ENCODE data around the gene IL34.

The IL34 gene

DNA sequence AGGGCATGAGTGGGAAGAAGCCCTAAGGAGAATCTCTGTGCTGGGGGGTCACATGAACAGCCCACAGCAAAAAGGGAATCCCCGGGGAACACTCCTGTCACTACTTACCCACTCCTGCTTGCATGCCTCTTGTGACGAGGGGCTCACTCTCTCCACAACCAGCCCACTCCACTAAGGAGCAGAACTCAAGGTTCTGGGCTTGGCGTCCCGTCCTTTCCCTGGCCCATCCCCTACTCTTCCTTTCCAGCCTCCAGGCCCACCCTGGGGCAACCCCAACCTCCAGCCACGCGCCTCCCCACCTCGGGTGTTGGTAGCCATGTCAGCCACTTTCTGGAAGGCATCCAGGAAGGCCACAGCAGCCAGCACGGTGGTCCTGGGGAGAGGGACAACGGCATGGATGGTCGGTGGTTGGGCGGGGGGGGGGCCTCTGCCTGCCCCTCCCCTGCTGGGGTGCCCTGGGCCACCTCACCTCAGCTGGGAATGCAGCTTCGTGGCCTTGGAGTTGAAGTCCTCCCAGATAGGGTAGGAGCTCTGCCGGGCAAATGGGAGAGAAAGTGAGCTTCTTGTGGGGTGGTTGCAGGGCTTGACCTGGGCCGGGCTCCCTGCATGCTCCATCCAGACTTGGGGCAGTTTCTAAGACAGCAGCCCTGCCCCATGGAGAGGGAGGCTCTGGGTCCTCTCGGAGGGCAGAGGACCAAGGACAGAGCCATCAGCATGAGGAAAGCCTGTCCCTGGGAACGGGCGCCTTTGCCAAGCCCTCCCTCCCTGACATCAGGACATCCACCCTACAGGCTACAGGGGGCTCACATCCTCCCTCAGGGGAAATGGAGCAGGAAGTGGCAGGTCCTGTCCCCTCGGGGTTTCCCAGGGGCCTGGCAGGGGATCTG lies 34.4 kb downstream of the IL34 start:
- WGBS = 87% methylated on average over 18 of the region's 18 CpGs
- Histone ChIP-seq H3K14ac (ENCODE audit: low read length in 2 of 2) (peak overlapping the region in 1 of 2 experiments; percentile 91), H2BK15ac (ENCODE audit: low read depth, poor library complexity, severe bottlenecking) (no peak overlapping the region), H3K9ac (ENCODE audit: low read length) (peak overlapping the region; percentile 24), H3K79me1 (replicated peaks; ENCODE audit: low read length, poor library complexity, severe bottlenecking) (peaks cover 51% of the 10 kb centered on the region), H3K27ac (ENCODE audit: low read length, poor library complexity, severe bottlenecking) (no peak overlapping the region), H3K4me3 (ENCODE audit: insufficient read depth in 1 of 2, low read depth in 1 of 2, low read length in 2 of 2) (no peak overlapping the region), H4K8ac (ENCODE audit: low read length) (no peak overlapping the region), H2AFZ (ENCODE audit: low read depth, low read length) (no peak overlapping the region), H3K4me1 (ENCODE audit: control insufficient read depth, insufficient read depth, low read depth, low read length) (peaks cover 45% of the 10 kb centered on the region), H2BK120ac (ENCODE audit: low read depth, low read length) (no peak overlapping the region), H2AK5ac (ENCODE audit: low read length, severe bottlenecking) (peak overlapping the region; percentile 19), H3K9me3 (ENCODE audit: control insufficient read depth, low read length) (no peaks in the 10 kb centered on the region), H3K23ac (ENCODE audit: low read length in 2 of 2) (peak overlapping the region in 1 of 2 experiments; percentile 46), H4K91ac (ENCODE audit: low read length) (peak overlapping the region; percentile 43), H3K18ac (ENCODE audit: low read depth in 1 of 2, low read length in 2 of 2) (peak overlapping the region; percentile 3 to 42), H2BK5ac (ENCODE audit: low read depth, low read length, poor library complexity, severe bottlenecking) (no peak overlapping the region), H3K27me3 (ENCODE audit: control insufficient read depth in 1 of 2, insufficient read depth in 1 of 2, low read length in 2 of 2) (no peaks in the 10 kb centered on the region), H2BK12ac (ENCODE audit: low read length in 2 of 2) (peak overlapping the region in 1 of 2 experiments; percentile 88), H3K4me2 (ENCODE audit: low read length, poor library complexity, severe bottlenecking) (no peak overlapping the region), H3K36me3 (ENCODE audit: control insufficient read depth in 1 of 2, insufficient read depth in 2 of 2, low read depth in 1 of 2, low read length in 2 of 2) (peaks cover 48 to 62% of the 10 kb centered on the region in 2 experiments), H3K4ac (ENCODE audit: low read depth in 1 of 2, low read length in 2 of 2) (peak overlapping the region in 1 of 2 experiments; percentile 40)
- DNase-seq = peak; percentile 24

DNA sequence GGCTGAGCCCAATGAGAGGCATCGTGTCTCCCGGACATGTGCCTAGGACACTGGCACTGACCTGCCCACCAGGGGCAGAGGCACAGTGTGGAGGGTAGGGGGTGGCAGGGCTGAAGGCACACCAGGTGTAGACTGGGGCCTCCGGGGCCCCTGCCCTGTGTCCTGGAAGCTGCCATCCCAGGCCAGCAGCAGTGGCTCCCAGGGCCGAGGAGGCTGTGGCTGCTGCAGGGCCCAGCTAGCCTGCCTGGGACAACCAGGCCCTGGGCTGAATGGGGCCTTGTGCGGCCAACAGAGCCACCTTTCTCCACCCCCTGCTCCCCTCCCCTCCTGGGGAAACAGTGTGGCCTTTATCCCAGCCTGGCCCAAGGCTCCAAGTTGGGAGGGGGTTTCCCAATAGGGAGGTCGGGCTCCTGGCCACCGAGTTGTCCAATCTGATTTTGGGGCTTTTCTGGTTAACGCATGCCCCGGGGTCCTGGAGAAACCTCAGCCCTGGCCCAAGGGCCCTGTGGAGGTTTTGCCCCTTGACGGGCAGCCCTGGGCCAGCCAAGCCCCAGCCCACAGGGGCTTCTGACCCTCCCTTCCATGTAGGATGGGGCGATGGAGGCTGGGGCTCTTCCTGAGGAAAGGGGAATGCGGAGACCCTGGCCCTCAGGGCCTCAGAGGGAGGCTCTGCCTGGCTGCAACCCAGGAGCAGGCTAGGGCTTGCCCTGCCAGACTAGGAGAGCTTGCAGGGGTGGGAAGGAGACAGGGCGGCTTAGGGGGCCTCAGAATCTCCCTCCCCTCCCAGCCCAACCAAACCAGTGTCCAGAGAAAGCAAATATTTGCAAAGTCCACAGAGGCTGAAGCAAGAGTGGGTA lies 35.3 kb downstream of the IL34 start:
- no peak overlapping the region for H3K27ac ChIP-seq (ENCODE audit: low read length, poor library complexity, severe bottlenecking)
- peak overlapping the region; percentile 18 to 88 for H2BK12ac ChIP-seq (ENCODE audit: low read length in 2 of 2)
- no peak overlapping the region for H3K4ac ChIP-seq (ENCODE audit: low read depth in 1 of 2, low read length in 2 of 2)
- H3K14ac ChIP-seq (ENCODE audit: low read length in 2 of 2) = peak overlapping the region in 1 of 2 experiments; percentile 91
- H2AK5ac ChIP-seq (ENCODE audit: low read length, severe bottlenecking) = peak overlapping the region; percentile 35
- peak overlapping the region; percentile 48 for H3K9ac ChIP-seq (ENCODE audit: low read length)
- WGBS = 92% methylated on average over 10 of the region's 13 CpGs
- no peak overlapping the region for H3K4me2 ChIP-seq (ENCODE audit: low read length, poor library complexity, severe bottlenecking)
- H2BK120ac ChIP-seq (ENCODE audit: low read depth, low read length) = no peak overlapping the region
- peak overlapping the region; percentile 56 to 80 for H3K18ac ChIP-seq (ENCODE audit: low read depth in 1 of 2, low read length in 2 of 2)
- no peaks in the 10 kb centered on the region for H3K27me3 ChIP-seq (ENCODE audit: control insufficient read depth in 1 of 2, insufficient read depth in 1 of 2, low read length in 2 of 2)
- H3K4me3 ChIP-seq (ENCODE audit: insufficient read depth in 1 of 2, low read depth in 1 of 2, low read length in 2 of 2) = no peak overlapping the region
- no peak for DNase-seq
- no peak overlapping the region for H2BK5ac ChIP-seq (ENCODE audit: low read depth, low read length, poor library complexity, severe bottlenecking)
- peak overlapping the region; percentile 59 for H4K91ac ChIP-seq (ENCODE audit: low read length)
- H3K36me3 ChIP-seq (ENCODE audit: control insufficient read depth in 1 of 2, insufficient read depth in 2 of 2, low read depth in 1 of 2, low read length in 2 of 2) = peaks cover 39 to 53% of the 10 kb centered on the region in 2 experiments
- no peak overlapping the region for H2AFZ ChIP-seq (ENCODE audit: low read depth, low read length)
- H3K9me3 ChIP-seq (ENCODE audit: control insufficient read depth, low read length) = no peaks in the 10 kb centered on the region
- no peak overlapping the region for H2BK15ac ChIP-seq (ENCODE audit: low read depth, poor library complexity, severe bottlenecking)
- H3K23ac ChIP-seq (ENCODE audit: low read length in 2 of 2) = peak overlapping the region in 1 of 2 experiments; percentile 46
- peaks cover 51% of the 10 kb centered on the region for H3K4me1 ChIP-seq (ENCODE audit: control insufficient read depth, insufficient read depth, low read depth, low read length)
- peaks cover 44% of the 10 kb centered on the region for H3K79me1 ChIP-seq (replicated peaks; ENCODE audit: low read length, poor library complexity, severe bottlenecking)
- peak overlapping the region; percentile 35 for H4K8ac ChIP-seq (ENCODE audit: low read length)

DNA sequence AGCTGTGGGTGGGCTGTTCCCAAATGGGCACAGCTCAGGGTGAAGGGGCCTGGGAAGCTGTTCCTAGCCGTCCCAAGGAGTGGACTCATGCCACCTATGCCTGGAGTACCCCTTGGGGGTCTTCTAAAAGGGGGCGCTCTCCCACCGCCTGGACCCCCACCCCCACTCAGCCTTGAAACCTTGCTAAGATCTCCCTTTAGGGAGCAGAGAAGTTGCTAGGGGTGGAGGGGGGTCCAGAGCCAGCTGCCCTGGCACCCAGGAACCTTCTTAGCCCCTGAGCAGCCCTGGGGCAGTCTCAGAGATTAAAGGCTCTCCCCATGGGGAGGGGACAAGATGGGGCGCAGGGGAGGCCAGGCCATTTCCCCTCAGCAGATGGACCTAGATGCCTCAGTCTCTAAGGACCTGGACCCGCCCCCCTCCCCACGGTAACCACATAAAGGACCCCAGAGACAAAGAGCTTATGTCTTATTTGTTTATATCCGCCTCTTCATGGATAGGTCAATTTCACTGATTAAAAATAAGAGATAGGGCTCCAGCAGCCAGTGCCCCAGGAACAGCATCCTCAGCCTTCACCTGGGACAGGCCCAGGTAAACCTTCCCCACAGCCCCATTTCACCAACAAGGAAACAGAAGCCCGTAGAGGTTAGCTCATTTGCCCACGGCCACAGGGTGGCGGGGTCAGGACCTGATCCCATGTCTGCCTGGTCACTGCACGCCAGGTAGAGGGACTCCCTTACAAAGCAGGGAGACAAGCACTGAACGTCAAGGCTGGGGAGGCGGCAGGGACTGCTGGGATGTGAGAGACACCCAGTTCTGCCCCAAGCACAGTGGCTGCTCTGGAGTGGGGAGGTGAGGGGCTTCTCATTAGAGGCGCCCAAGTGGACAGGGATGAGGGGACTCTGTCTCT lies 36.1 kb downstream of the IL34 start:
- DNase-seq = no peak
- Histone ChIP-seq H2BK5ac (ENCODE audit: low read depth, low read length, poor library complexity, severe bottlenecking) (no peak overlapping the region), H2BK12ac (ENCODE audit: low read length in 2 of 2) (peak overlapping the region; percentile 18 to 55), H3K14ac (ENCODE audit: low read length in 2 of 2) (peak overlapping the region in 1 of 2 experiments; percentile 48), H3K9me3 (ENCODE audit: control insufficient read depth, low read length) (no peaks in the 10 kb centered on the region), H2AFZ (ENCODE audit: low read depth, low read length) (no peak overlapping the region), H3K18ac (ENCODE audit: low read depth in 1 of 2, low read length in 2 of 2) (peak overlapping the region; percentile 23 to 56), H3K4me1 (ENCODE audit: control insufficient read depth, insufficient read depth, low read depth, low read length) (peaks cover 60% of the 10 kb centered on the region), H4K91ac (ENCODE audit: low read length) (peak overlapping the region; percentile 59), H3K27ac (ENCODE audit: low read length, poor library complexity, severe bottlenecking) (no peak overlapping the region), H3K27me3 (ENCODE audit: control insufficient read depth in 1 of 2, insufficient read depth in 1 of 2, low read length in 2 of 2) (no peaks in the 10 kb centered on the region), H3K79me1 (replicated peaks; ENCODE audit: low read length, poor library complexity, severe bottlenecking) (peaks cover 37% of the 10 kb centered on the region), H3K4me2 (ENCODE audit: low read length, poor library complexity, severe bottlenecking) (no peak overlapping the region), H3K36me3 (ENCODE audit: control insufficient read depth in 1 of 2, insufficient read depth in 2 of 2, low read depth in 1 of 2, low read length in 2 of 2) (peaks cover 30 to 44% of the 10 kb centered on the region in 2 experiments), H2BK120ac (ENCODE audit: low read depth, low read length) (peak overlapping the region; percentile 36), H3K4ac (ENCODE audit: low read depth in 1 of 2, low read length in 2 of 2) (no peak overlapping the region), H3K9ac (ENCODE audit: low read length) (peak overlapping the region; percentile 91), H2AK5ac (ENCODE audit: low read length, severe bottlenecking) (no peak overlapping the region), H4K8ac (ENCODE audit: low read length) (no peak overlapping the region), H3K23ac (ENCODE audit: low read length in 2 of 2) (peak overlapping the region in 1 of 2 experiments; percentile 15), H2BK15ac (ENCODE audit: low read depth, poor library complexity, severe bottlenecking) (peak overlapping the region; percentile 50), H3K4me3 (ENCODE audit: insufficient read depth in 1 of 2, low read depth in 1 of 2, low read length in 2 of 2) (no peak overlapping the region)
- 83% methylated on average over 9 of the region's 14 CpGs for WGBS

Measured in mesenchymal stem cell (in vitro differentiated cells and primary cell).